HG02610 (cell line): ENCODE data around the gene UQCR10.

Experiments used
- ATAC-seq: cut with Tn5 transposase; IDR thresholded peaks from one replicate; pipeline ENCODE4 v1.9.1; 2021; ENCODE audit warnings: mild to moderate bottlenecking, moderate library complexity; ENCODE audit not compliant: unreplicated experiment

UQCR10 gene

DNA sequence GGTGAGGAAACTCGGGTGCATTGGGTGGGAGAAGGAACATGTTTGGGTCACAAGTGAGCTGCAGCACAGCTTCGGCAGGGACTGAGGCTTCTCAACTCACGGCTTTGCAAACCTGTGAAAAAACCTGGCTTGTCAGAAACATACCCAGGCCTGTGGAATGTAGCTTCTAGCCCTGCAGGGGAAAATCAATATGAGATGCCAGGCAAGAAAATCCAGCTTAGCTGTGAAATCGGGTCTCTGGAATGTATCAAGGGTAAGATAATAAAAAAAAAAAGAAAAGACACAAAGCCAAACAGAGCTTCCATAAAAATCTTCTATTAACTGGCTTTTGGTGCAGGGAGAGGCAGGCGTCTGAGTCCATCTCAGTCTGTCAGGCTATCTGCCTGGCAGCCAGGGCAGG lies 28.5 kb downstream of the UQCR10 start:
- no peak for ATAC-seq

GRCh38 chr22:29797351-29797750 lies 30.2 kb downstream of the UQCR10 start:
- no peak for ATAC-seq

DNA sequence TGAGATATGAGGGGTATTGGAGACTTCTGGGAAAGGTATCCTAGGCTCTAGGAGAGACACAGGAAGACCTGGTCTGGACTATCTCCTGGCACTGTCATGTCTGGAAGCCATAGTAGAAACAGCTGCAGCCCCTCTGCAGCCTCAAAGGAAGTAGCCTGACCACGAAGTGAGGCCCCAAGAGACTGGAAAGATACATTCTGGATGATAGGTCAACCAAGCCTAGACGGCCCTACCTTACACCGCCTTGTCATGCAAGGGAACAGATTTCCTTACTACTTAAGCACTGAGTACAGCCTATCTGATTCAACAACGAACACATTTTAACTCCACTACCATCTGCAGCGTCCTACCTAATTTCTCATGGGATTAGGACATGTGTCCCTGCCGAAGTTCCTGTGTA lies 31.1 kb downstream of the UQCR10 start:
- no peak for ATAC-seq

DNA sequence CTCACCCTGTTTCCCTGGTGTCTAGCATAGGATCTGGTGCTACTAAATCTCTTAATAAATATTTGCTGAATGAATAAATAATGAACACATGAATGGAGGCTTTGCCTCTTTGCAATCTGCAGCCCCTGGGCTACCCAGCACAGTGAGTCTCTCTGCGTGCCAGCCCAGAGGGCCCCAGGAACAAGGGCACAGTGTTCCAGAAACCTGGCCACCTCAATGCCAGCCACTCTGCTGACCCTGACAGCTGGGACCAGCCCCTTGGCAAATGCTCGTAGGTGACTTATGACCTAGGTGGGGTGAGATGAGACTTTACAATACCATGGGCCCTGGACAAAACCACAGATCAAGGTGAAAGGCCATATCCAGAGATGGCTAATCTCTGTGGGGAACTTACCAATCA lies 31.6 kb downstream of the UQCR10 start:
- ATAC-seq: no peak

GRCh38 chr22:29799217-29799680 lies 32.1 kb downstream of the UQCR10 start:
- ATAC-seq: no peak

GRCh38 chr22:29801153-29801552 lies 34.0 kb downstream of the UQCR10 start:
- ATAC-seq: no peak

DNA sequence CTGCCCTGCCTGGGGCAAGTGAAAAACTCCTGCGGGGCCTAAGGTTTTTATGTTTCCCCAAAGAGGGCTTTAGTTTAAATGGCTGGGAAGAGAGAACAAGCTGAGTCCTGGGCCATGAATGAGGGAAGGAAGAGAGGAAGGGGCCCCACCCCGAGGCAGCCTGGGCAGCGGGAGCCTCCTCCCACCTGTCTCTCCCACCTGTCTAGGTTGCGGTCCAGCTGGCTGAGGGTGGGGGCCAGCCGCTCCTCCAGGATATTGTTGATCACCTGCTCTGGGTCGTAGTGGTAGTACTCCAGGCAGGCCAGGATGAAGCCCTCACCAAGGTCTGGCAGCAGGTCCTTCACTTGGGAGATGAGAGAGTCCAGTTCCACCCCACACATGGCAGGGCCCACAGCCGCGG lies 34.6 kb downstream of the UQCR10 start:
- no peak for ATAC-seq

DNA sequence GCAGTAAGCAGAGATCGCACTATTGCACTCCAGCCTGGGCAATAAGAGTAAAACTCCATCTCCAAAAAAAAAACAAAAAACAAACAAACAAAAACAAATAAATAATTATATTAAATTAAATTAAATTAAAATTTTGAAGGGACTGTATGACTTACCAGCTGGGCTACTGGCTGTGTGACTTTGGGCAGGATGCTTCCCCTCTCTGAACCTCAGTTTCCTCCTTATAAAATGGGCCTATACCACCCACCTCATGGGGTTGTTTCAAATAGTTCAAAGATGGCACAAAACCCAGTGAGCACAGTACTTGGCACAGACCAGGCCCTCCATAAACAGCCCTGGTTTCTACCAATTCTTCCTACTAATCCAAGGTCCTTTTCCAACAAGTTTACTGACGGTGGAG lies 36.0 kb downstream of the UQCR10 start:
- ATAC-seq: no peak

DNA sequence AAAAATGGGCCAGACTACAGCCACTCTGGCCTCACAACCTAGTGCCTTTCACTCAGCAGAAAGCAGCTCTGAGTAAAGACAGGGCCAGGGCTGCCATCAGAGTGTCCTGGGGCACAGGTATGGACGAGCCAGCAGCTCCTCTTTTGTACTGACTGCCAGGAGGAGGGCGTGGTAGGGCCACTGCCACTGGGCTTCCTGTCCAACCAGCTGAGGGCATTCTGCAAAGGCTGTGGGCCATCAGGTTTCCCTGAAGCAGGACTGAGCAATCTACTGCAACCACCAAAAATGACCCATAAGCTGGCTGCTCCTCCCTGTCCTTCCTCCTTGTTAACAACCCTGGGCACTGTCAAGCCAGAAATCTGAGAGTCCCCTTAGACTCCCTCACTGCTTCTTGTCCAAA lies 37.8 kb downstream of the UQCR10 start:
- ATAC-seq: no peak

- ATAC-seq: no peak
Measured at GRCh38 chr22:29806196-29806595, 39.0 kb downstream of the UQCR10 start.

DNA sequence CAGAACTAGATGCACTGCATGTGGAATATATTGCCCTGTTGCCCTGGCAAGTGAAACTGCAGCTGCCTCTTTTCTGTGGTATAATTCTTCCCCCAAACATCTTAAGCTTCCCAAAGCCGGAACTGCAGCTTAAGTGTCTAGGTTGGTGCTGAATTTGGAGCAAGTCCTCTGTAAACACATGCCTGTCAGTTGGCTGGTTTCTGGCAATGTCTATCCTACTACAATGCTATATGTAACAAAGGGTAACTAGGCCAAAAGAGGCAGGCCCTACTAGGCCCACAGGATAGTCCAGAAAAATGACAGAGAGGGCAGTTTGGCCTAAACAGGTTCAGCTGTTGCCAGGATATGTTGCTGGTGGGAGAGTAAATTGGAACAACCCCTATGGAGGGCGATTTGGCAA lies 43.0 kb downstream of the UQCR10 start:
- no peak for ATAC-seq

- no peak for ATAC-seq
Measured at GRCh38 chr22:29811377-29811776, 44.2 kb downstream of the UQCR10 start.

DNA sequence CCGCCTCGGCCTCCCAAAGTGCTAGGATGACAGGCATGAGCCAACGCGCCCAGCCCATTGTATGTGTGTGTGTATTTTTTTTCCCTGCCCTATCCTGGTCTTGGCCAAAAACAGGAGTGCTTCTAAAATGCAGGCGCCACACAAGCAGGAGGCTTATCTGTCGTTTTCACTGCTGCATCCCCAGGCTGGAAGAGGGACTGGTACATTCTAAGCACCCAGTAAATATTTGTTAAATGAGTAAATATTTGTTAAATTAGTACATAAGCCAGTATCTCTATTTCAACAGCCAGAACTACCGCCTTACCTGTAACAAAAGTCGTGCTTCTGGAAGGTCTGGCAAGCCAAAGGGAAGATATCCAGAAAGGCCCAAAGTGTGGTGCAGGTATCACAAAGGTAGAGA lies 46.0 kb downstream of the UQCR10 start:
- ATAC-seq: no peak

DNA sequence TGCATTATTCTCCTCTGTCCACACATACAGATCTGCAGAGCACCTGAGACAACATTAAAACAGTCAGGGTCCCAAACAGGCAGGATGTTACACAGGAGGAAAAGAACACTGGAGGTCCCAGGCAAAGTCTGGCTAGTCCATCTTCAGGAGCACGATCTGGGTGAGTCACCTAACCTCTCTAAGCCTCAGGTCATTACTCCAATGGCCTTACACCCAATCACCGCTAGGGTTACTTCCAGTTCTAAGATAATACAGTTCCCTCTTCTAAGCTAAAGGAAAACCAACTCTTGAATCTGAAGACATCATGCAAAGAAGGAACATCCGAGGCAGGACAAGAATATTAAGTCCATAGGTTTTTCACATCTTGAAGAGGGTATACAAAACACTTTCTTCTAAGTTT lies 46.4 kb downstream of the UQCR10 start:
- no peak for ATAC-seq

- ATAC-seq: no peak
Measured at GRCh38 chr22:29814003-29814402, 46.8 kb downstream of the UQCR10 start.

DNA sequence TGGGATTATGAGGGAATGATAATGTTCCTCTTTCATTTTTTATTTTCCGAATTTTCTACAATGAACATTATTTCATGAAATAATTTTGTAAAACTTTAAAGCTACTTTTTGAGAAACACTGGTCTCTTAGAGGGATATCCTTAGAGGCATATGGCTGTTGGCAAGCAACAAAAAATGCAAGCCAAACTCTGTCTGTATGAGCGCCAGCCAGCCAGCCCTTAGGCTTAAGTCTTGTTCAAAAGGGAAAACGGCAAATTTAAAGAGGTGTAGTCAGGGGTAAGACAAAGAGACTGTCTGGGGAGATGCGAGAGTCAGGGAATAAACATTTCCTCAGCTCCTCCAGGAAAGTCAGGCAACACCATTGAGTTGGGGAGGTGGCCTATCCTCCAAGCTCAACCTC lies 48.4 kb downstream of the UQCR10 start:
- no peak for ATAC-seq

- ATAC-seq: no peak
Measured at GRCh38 chr22:29816128-29816527, 49.0 kb downstream of the UQCR10 start.

GRCh38 chr22:29816539-29816938 lies 49.4 kb downstream of the UQCR10 start:
- ATAC-seq: no peak

- no peak for ATAC-seq
Measured at GRCh38 chr22:29816980-29817379, 49.8 kb downstream of the UQCR10 start.

DNA sequence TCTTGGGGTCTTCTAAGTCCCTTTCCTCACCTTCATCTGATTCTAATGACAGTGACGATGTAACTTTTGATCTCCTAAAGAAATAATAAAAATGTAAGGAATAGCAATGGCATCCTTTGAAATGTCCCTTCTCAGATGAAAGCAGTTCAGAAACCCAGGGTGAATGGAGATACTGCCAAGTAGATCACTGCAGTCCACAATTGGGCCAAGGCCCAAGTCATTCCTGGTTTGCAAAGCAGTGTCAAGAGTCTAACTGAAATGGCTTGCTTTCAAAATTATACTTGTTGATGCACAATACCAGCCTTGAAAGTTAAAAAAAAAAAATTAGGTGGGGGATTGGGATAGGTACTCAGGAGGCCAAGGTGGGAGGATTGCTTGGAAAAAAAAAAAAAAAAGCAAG lies 50.6 kb downstream of the UQCR10 start:
- no peak for ATAC-seq

DNA sequence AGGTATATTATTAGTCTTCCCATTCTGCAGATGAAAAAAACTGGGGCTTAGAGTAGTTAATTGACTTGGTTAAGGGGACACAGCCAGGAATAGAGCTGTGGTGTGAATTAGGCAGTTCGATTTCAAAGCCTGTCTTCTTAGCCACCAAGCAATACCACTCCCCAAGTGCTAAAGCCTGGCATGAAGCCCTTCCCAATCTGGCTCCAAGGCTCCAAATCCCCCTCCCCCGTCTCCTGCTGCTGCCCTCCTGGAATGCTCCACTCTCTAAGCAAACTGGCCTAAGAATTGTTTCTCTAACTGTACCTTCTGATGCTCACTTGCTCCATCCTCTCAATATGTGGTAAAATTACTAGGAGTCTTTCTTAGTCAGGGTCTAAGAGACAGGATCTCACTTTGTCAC lies 52.3 kb downstream of the UQCR10 start:
- no peak for ATAC-seq
